Pancreas (tissue), 10 donors: ENCODE data around the gene KLK10. TPM values are rescaled to one million over a fixed set of nuclear protein-coding genes. Genes with fewer than 3 reads are reported as not detected.

Source experiments
- ATAC-seq, 4 donors: fragments of 200-7000 bp; cut with Tn5 transposase; one replicate each; pipeline versions ENCODE4 v1.8.0 to v1.9.1; 2020; ENCODE audit warnings: mild to moderate bottlenecking in 4 of 4, moderate library complexity in 4 of 4
- DNase-seq, 6 donors: peaks; one replicate each; pipeline ENCODE4 v3.0.0-alpha.2; 2020
- FAIRE-seq: peaks from 2 replicates; lab custom pipeline; 2012; peaks lifted over from hg19 to GRCh38; lab: Jason Lieb, UNC
- H3K27ac ChIP-seq, 4 donors: fragments of 200-600 bp; sonication (generic); 1 replicate in 3 of 4; 2 replicates in 1 of 4; pipeline versions ENCODE4 v1.5.0 to v1.8.0; 2020
- H3K27me3 ChIP-seq, 4 donors: fragments of 200-600 bp; one replicate each; pipeline ENCODE4 v1.8.0; 2021
- H3K36me3 ChIP-seq, 3 donors: fragments of 200-600 bp; sonication (generic) in 1 of 3; one replicate each; pipeline versions ENCODE4 v1.5.0 to v1.8.0; 2020 to 2021
- H3K4me1 ChIP-seq, 3 donors: fragments of 200-600 bp; one replicate each; pipeline ENCODE4 v1.8.0; 2021
- H3K4me3 ChIP-seq, 4 donors: fragments of 200-600 bp; sonication (generic) in 2 of 4; one replicate each; pipeline versions ENCODE4 v1.5.0 to v1.8.0; 2020 to 2021
- H3K9me3 ChIP-seq, 4 donors: fragments of 200-600 bp; one replicate each; pipeline ENCODE4 v1.8.0; 2021
- CTCF ChIP-seq, 4 donors: fragments of 200-600 bp; sonication (generic) in 3 of 4; IDR thresholded peaks; one replicate each; pipeline versions ENCODE4 v1.5.0 to v1.8.0; 2021; ENCODE audit warnings: antibody characterized with exemption in 4 of 4
- WGBS, 2 donors: extraction: QIAGEN DNeasy Blood & Tissue Kit; methylation state at CpG; one replicate each; pipeline ENCODE4 v1.1.7; 2013; 5-methylcytosine and 5-hydroxymethylcytosine counted together
- intact Hi-C, 3 donors: fragments of 100-400 bp; cut with DNase I; formaldehyde crosslinking; loops; one replicate each; pipeline versions ENCODE4 v1.11.1 to v1.14.2; 2022
- polyA plus RNA-seq, 2 donors: library from polyadenylated mRNA; stranded (reverse); fragments of 200-250 nt; gene quantifications; one replicate each; pipeline ENCODE4 v1.2.3, GENCODE V29; 2013
- total RNA-seq, 6 donors: library from RNA; stranded (reverse); fragmentation: NEBNext Ultra II Directional in 4 of 6; extraction: Animal tissue kit (Norgen Biotek cat#: 25700) in 4 of 6; gene quantifications; one replicate each; pipeline versions ENCODE4 v1.2.1 to v1.2.4, GENCODE V29; 2021 to 2023
- donor health status: healthy with polysubstance abuse.
- donor health status: DM: no; HTN: no; CAD: no; lungs with moderate emphysema.
- donor health status: DM: no; HTN: no; CAD: no.
- donor health status: control.
- donor health status: control.
- donor health status: Bipolar disorder and iron deficiency.
- donor health status: DM: yes; HTN: yes; CAD: no.
- donor health status: DM: no; HTN: no; CAD: no.
- donor health status: DM: no; HTN: no; CAD: no.
- donor health status: DM: yes; HTN: yes; CAD: no.

KLK10 gene
- total and polyA plus RNA-seq, 8 donors = 0.15 to 1.7 (median 0.51) TPM

DNA sequence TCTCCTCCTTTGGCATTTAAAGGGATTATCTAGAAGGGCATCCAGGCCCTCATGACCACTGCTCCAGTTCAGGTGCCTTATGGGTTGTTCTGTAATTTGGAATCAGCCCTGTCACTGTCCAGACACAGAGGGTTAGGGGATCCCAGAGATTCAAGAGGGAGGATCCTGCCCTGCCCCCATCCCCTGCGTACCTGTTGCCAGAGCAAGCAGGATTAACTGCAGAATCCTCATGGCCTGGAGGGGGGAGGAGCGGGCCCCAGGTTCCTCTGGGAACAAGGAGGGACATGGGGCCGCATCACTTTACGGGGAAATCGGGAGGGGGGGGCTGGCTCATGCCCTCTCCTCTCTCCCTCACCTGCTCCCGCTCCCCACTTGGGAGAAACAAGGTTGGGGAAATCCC lies 5.9 kb upstream of the KLK10 start:
- Histone ChIP-seq H3K9me3 (no peaks in the 10 kb centered on the region), H3K4me1 (peaks cover 0 to 12% (median 0%) of the 10 kb centered on the region in 3 donors), H3K27me3 (no peaks in the 10 kb centered on the region), H3K4me3 (peak overlapping the region in 2 of 4 donors; percentile 34 to 49), H3K36me3 (no peaks in the 10 kb centered on the region), H3K27ac (peak overlapping the region in 2 of 4 donors; percentile 62 to 68)
- ATAC-seq = peak in 1 of 4 donors; percentile 10
- intact Hi-C loops = loop anchor here in 1 of 3 donors (5.0 kb wide), 1 partner anchor 67 kb away; no protein-coding TSS in a partner anchor
- no peak for TF ChIP-seq CTCF (IDR thresholded peaks at IDR 0.05)
- DNase-seq = no peak
- WGBS, 2 donors = 37 to 74% methylated on average over 6 of the region's 6 CpGs
- FAIRE-seq = no peak

GRCh38 chr19:51024924-51025323 lies 5.4 kb upstream of the KLK10 start:
- no peak for FAIRE-seq
- WGBS, 2 donors = 14 to 30% methylated on average over 5 of the region's 5 CpGs
- H3K27ac ChIP-seq = peak overlapping the region in 2 of 4 donors; percentile 62 to 68

DNA sequence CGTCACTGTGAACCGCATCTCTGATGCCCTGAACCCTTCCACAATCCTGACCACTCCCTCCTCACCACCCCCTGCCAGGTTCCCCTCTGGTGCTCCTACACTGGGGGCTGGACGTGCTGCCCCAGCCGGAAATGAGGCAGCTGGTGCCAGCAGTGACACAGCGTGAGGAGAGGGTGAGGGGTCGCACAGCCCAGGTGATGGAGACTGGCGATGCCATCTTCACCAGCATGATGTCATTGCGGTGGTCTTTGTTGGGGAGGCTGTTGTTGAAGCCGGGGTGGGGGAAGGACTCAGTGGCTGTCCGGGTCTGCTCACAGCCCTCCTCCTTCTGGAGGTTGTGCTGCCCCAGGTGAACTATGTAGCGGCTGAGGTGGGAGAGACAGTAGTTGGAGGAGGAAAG lies 4.4 kb upstream of the KLK10 start:
- H3K4me1 ChIP-seq = peaks cover 0 to 12% (median 0%) of the 10 kb centered on the region in 3 donors
- ATAC-seq (no peak), DNase-seq (peak in 2 of 6 donors; percentile 28 to 40), FAIRE-seq (no peak)
- TF ChIP-seq CTCF (IDR thresholded peaks at IDR 0.05) = no peak
- H3K9me3 ChIP-seq = no peaks in the 10 kb centered on the region
- 79 to 80% methylated on average over 11 of the region's 11 CpGs for WGBS, 2 donors
- no peak overlapping the region for H3K27ac ChIP-seq
- no peaks in the 10 kb centered on the region for H3K27me3 ChIP-seq
- no peaks in the 10 kb centered on the region for H3K36me3 ChIP-seq
- intact Hi-C loops = loop anchor here in 1 of 3 donors (5.0 kb wide), 1 partner anchor 68 kb away; no protein-coding TSS in a partner anchor
- no peak overlapping the region for H3K4me3 ChIP-seq

More at GRCh38 chr19:51024924-51025323, 5.4 kb upstream of the KLK10 start:
- peaks cover 0 to 12% (median 0%) of the 10 kb centered on the region in 3 donors for H3K4me1 ChIP-seq
- no peaks in the 10 kb centered on the region for H3K27me3 ChIP-seq
- peak in 1 of 6 donors; percentile 44 for DNase-seq
- TF ChIP-seq CTCF (IDR thresholded peaks at IDR 0.05) = no peak
- H3K4me3 ChIP-seq = no peak overlapping the region
- H3K9me3 ChIP-seq = no peaks in the 10 kb centered on the region
- no peaks in the 10 kb centered on the region for H3K36me3 ChIP-seq
- intact Hi-C loops = loop anchor here in 2 of 3 donors (5.0 kb wide), 1 partner anchor 67 kb away; no protein-coding TSS in a partner anchor
- ATAC-seq = no peak

- Histone ChIP-seq H3K27me3 (no peaks in the 10 kb centered on the region), H3K27ac (no peak overlapping the region), H3K4me3 (no peak overlapping the region), H3K36me3 (no peaks in the 10 kb centered on the region), H3K9me3 (no peaks in the 10 kb centered on the region), H3K4me1 (peaks cover 0 to 12% (median 0%) of the 10 kb centered on the region in 3 donors)
- TF ChIP-seq CTCF (IDR thresholded peaks at IDR 0.05) = no peak
- intact Hi-C loops = loop anchor here in 1 of 3 donors (5.0 kb wide), 1 partner anchor 70 kb away; no protein-coding TSS in a partner anchor
- DNase-seq (peak in 1 of 6 donors; percentile 48), FAIRE-seq (no peak), ATAC-seq (no peak)
- WGBS, 2 donors = 66 to 69% methylated on average over 14 of the region's 14 CpGs
Measured at GRCh38 chr19:51022526-51022925, 3.0 kb upstream of the KLK10 start.
